ENCODE results near the gene C6.
"Not testable (repeated sequence)": the region's sequence is repeated elsewhere in the genome, so short reads cannot be mapped to it uniquely, and the experiment has no call there.

C6 gene

GRCh38 chr5:41213340-41213739, at the start of gene C6:
TSS of gene C6 (minus strand) at chr5:41213532. CDS start at chr5:41203230, 10,302 bp downstream.
- DNase-seq: no peak

- DNase-seq: no peak
Observed at GRCh38 chr5:41256400-41256799, 43.1 kb upstream of the C6 start.

GRCh38 chr5:41253109-41253508, 39.8 kb upstream of the C6 start:
- DNase-seq: no peak

GRCh38 chr5:41252036-41252435, 38.7 kb upstream of the C6 start:
- no peak for DNase-seq

DNA sequence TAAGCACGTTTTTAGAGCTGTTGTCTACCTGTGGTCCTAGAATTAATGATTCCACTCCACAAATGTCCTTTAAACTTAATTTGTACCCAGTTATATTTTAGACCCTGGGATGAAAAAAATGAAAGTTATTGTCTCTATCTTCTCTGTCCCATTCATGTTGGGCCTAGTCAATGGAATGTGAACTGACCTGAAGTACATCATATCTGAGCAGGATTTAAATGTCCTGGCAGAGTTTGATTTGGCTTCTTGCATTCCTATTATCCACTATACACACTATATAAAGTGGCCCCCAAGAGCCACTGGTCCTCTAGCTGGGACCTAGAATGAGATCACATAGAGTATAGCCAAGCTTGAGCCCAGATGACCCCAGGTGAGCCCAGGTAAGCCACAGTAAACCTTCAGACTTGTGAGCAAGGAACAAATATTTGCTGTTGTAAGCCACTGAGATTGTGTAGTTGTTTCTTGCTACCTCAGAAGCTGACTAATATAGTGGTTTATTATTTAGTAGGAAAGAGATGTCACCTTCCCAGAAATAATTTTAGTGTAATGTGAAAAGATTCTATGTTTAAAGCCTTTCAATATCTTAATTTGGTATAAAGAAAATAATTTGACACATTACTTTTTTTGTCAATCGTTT, 37.1 kb upstream of the C6 start:
- no peak for DNase-seq

DNA sequence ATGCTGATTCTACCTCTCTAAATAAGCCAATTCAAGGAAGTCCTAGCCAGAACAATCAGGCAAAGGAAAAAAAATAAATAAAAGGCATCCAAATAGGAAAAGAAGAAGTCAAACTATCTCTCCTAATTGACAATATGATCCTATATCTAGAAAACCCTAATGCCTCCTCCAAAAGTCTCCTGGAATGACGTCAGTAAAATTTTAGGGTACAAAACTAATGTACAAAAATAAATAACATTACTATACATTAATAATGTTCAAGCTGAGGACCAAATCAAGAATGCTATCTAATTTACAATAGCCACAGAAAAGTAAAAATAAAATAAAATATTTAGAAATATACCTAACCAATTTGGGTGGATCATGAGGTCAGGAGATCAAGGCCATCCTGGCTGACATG, 33.8 kb upstream of the C6 start:
- DNase-seq: no peak

- no peak for DNase-seq
Observed at GRCh38 chr5:41246376-41246775, 33.0 kb upstream of the C6 start.

DNA sequence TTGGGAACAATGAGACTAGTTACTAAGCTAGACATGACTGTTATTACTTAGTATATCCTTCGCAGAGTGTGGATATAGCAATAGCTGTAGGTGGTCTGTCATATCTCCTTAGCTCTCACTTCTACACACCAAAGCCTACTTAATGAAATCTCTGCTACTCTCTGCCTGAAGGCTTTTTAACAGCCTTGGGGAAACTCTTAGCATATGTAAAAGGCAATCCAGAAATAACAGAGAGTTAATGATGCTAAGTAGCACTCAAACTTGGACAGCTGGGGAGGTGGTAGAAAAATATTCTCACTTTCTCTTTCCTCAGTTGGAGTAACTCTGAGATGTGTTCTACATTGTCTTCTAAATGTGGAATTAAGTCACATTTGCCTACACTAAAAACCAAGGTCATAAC, 30.2 kb upstream of the C6 start:
- no peak for DNase-seq

DNA sequence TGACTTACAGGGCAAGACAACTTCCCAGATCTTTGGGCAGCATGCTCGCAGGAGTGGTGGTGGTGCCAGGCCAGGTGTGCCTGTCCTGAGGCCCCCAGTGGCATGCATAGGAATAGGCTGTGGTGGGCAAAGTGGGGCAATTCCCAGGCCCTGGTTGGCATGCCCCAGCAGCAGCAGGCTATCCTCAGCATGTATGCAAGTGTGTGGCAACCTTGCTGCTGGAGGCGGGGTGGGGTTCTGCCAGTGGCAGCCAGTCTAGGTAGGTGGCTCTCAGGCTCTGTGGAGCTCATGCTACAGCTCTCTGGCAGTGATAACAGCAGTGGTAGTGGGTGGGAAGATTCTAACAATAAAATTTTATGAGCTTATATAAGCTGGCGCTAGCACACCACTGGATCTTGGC, 27.7 kb upstream of the C6 start:
- DNase-seq: no peak

DNA sequence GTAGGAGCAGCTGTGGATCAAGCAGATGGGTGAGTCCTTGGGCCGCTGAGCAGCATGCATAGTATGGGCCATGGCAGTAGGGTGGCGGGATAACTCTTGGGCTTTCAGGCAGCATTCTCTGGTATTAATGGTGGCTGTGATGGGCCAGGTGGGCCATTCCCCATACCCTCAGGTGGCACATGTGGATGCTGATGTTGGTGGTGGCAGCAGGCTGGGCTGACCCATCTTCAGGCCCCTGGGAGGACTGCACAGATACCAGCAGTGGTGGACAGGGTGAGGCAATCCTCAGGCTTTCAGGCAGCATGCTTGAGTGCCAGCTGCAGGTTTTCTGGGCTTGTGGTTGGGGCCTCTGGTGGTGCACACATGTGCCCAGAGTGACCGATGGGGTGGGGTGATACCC, 27.1 kb upstream of the C6 start:
- no peak for DNase-seq

DNA sequence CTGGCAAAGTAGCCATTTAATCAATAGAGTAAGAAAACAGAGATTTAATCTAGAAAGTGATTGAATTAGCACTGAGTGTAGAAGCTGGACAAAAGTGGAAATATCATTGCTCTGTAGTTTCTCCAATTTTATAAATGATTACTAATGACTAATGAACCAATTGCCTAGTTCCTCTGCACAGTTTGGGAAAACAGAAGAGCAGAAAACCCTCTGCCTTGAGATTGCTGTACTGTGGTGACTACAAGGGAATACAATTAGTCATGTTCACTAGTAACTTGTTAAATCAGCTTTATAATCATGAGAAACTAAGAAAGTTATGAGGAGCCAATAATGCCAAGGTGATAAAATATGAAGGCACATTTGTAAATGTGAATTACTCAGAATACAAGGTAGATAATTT, 21.1 kb upstream of the C6 start:
- no peak for DNase-seq

DNA sequence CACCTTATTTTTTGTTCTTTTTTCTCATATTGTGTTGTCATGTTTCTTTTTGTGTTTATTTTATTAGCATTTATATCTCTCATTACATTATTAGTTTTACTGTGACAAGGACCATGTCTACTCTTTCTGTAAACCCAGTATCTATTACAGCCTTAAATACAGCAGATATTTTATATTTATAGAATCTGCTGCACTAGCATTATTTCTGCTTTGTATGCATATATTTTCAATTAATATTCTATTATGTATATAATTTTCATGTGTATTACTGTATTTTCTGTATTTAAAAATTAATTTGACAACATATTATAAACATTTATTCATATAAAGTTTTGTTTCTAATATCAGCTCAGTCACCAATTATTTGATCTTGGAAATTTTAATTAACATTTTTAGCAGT, 19.5 kb upstream of the C6 start:
- DNase-seq: no peak

DNA sequence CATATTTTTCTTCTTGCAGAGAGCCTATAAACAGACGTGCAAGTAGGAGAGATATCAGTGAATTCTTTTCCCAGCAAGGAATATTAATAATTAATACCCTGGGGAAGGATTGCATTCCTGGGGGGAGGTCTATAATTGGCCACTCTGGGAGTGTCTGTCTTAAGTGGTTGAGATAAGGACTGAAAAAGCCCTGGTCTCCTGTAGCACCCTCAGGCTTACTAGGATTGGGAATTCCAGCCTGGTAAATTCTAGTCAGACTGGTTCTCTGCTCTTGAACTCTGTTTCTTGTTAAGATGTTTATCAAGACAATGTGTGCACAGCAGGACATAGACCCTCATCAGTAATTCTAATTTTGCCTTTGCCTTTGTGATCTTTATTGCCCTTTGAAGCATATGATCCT, 16.9 kb upstream of the C6 start:
- DNase-seq: not testable (repeated sequence)

GRCh38 chr5:41223962-41224361, 10.6 kb upstream of the C6 start:
- DNase-seq: no peak

DNA sequence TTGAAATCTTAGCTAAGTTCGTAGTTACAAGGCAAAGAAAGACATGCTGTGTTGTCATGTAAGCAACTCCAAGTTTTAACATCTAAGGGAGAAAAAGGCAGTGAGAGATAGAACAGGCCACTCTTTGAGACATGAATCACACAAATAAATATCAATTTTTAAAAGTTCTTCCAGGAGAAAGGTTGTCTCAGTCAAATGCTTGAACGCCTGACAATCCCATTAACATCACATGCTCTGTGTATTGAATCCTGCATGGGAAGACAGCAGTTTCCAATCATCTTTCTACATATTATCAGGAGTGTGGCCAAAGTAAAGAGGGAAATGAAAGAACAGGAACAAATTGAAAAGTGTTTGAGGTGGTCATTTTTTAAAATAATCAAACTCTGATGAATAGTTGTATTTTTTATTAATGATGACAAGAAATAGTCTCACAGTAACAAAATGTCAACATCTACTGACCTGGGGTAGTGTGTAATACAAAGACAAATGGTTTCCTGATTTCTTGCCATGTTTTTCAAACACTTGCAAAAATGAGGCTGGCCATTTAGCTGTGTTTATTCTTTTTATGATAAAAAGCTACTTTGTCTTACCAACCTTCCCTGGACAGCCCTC, 6.4 kb upstream of the C6 start:
- no peak for DNase-seq

DNA sequence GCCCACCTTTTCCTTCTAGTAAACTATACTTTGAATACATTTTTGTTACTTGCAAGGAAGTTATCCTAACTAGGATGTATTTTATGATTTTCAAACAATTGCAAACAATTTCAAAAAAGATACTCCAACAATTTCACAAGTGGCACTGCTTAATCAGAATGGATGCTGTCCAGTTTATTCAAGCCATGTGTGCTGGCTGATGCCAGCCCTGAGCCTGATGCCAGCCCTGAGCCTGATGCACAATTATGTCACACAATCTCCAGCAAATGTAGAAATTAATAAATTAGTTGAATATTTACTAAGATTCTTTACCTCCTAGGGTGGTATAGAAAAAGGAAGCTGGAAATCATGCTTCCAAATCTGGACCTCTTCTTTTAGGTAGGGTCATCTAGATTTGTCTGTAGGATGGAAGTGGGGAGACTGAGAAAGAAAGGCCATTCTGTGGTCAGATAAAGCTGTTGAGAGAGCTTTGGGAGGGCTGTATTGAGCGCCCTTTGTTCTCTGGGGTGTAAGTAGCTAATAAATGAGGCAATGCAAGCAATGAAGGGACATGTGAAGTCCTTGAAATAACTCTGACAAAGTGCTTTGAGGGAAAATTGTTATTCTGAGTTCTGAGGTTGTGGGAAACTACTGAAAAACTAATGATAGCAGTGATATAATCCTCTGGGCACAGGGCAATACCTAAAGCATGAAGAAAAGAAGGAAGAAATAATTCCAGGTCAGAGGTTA, 5.8 kb upstream of the C6 start:
- DNase-seq: no peak

DNA sequence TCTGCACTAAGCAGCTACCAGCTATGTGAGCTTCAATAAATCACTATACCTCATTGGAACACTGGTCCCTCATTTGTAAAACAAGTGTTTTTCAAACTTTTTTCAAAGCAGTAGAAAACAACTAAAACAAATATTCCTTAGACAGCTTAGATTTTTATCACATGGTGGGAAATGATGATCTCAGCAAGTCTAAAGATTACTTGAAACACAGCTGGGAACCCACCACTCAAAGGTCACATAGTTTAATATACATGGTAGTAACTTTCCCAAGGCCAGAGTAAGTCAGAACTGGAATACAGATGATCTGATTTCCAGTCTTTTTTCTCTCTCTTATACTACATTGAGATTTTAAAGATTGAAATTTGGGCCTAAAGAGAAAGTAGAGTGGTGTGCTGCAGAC, 850 bp upstream of the C6 start:
- no peak for DNase-seq

DNA sequence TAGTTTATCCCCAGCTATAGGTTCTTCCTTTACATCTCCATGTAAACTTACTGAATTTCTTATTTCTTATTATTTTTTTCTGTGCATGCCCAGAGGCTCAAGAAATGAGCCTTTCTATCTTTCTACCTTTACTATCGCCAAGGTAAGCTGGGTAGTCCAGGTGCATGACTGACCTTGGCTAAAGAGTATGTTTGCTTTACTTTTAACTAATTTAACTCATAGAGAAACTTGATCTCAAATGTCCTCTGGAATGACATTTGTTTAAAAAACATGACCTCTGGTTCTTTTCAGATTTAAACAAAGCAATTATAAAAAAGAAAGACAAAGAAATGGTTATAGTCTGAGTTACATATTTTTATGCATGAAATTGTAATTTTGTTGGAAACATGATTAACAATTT, 397 bp downstream of the C6 start:
- DNase-seq: no peak

DNA sequence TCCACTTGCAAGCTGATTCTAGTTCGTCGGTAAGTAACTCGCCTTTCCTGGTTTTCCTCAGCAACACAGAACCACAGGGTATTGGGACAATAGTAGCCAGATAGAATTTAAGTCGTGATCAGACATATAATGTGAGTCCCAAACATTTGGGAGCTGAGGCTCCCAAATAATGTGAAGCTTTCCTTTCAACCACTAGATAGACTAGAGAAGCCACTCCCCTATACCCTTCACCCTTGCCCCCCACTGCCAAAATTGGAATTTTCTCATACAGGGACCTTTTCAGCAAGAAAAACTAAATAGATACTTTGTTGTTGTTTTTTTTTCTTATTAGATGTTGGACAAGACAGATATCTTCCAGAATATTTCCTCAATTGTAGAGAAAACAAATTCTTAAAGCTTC, 1.9 kb downstream of the C6 start:
- DNase-seq: no peak

- not testable (repeated sequence) for DNase-seq
Observed at GRCh38 chr5:41205475-41205874, 7.9 kb downstream of the C6 start.

GRCh38 chr5:41203033-41203432, 10.3 kb downstream of the C6 start:
- DNase-seq: no peak

GRCh38 chr5:41201082-41201772, 12.1 kb downstream of the C6 start:
- no peak for DNase-seq

GRCh38 chr5:41200506-41200905, 12.8 kb downstream of the C6 start:
- DNase-seq: no peak

GRCh38 chr5:41199660-41200059, 13.7 kb downstream of the C6 start:
- DNase-seq: no peak

Data from bone marrow (tissue), 2 donors.